Esophagus squamous epithelium (tissue), 5 donors: ENCODE measurements around the gene TAF6L. TPM values are rescaled to one million over a fixed set of nuclear protein-coding genes. Genes with fewer than 3 reads are reported as not detected.
A peak's percentile ranks its signal among the peaks of the same experiment; 100 is the strongest.

ENCODE experiments used
- DNase-seq: peaks from one replicate; lab custom pipeline; 2025; lab: John Stamatoyannopoulos, UW
- H3K27ac ChIP-seq, 4 donors: fragments of 200-600 bp; sonication (generic); one replicate each; pipeline ENCODE4 v1.5.1; 2016 to 2019; ENCODE audit warnings: mild to moderate bottlenecking in 1 of 4
- H3K27me3 ChIP-seq, 4 donors: fragments of 200-600 bp; sonication (generic); 1 replicate in 3 of 4; 2 replicates in 1 of 4; pipeline versions ENCODE4 v1.5.1 to v1.6.0; 2017 to 2021; ENCODE audit warnings: antibody characterized with exemption in 1 of 4
- H3K36me3 ChIP-seq, 3 donors: fragments of 200-600 bp; sonication (generic); one replicate each; pipeline ENCODE4 v1.5.1; 2016 to 2019
- H3K4me1 ChIP-seq, 3 donors: fragments of 200-600 bp; sonication (generic); one replicate each; pipeline ENCODE4 v1.5.1; 2017 to 2019
- H3K4me3 ChIP-seq, 4 donors: fragments of 200-600 bp; sonication (generic); 1 replicate in 3 of 4; 2 replicates in 1 of 4; pipeline ENCODE4 v1.5.1; 2016 to 2019; ENCODE audit warnings: mild to moderate bottlenecking in 2 of 4, moderate library complexity in 1 of 4
- H3K9me3 ChIP-seq, 3 donors: fragments of 200-600 bp; sonication (generic); one replicate each; pipeline ENCODE4 v1.5.1; 2016 to 2019
- CTCF ChIP-seq, 6 experiments: fragments of 450-650 bp in 4 of 6; fragments of 200-600 bp in 2 of 6; sonication (generic) in 2 of 6; IDR thresholded peaks; one replicate each; pipeline ENCODE4 v1.5.1; 2016 to 2019; ENCODE audit warnings: antibody characterized with exemption in 6 of 6, mild to moderate bottlenecking in 4 of 6, moderate library complexity in 4 of 6
- POLR2A ChIP-seq, 4 donors: fragments of 450-650 bp; IDR thresholded peaks; one replicate each; pipeline ENCODE4 v1.6.1; 2017; ENCODE audit warnings: antibody characterized with exemption in 4 of 4, mild to moderate bottlenecking in 4 of 4, moderate library complexity in 3 of 4
- WGBS, 2 donors: methylation state at CpG; one replicate each; pipeline ENCODE4 v1.1.5; 2018; 5-methylcytosine and 5-hydroxymethylcytosine counted together
- intact Hi-C: fragments of 100-400 bp; cut with DNase I; formaldehyde crosslinking; loops from one replicate; pipeline ENCODE4 v1.15.0; 2022
- total RNA-seq, 4 donors: library from RNA; depleted of rRNA; stranded (reverse); fragments of >200 nt; gene quantifications; one replicate each; pipeline ENCODE4 v1.1.0, GENCODE V29; 2016
- donor health status: DM: yes; HTN: yes; CAD: no.

The TAF6L gene
- total RNA-seq, 4 donors from 2014 or later = 11.5 to 40.2 (median 19.0) TPM

- TF ChIP-seq POLR2A (IDR thresholded peaks at IDR 0.05) = no peak
- no peak for TF ChIP-seq CTCF (IDR thresholded peaks at IDR 0.05)
- WGBS, 2 donors = 81 to 93% methylated on average over 2 of the region's 2 CpGs
- DNase-seq = no peak
- Histone ChIP-seq H3K9me3 (no peaks in the 10 kb centered on the region), H3K4me1 (peaks cover under 1 to 30% (median under 1%) of the 10 kb centered on the region in 3 donors), H3K36me3 (peaks cover 11 to 74% (median 14%) of the 10 kb centered on the region in 3 donors), H3K27ac (no peak overlapping the region), H3K27me3 (no peaks in the 10 kb centered on the region), H3K4me3 (no peak overlapping the region)
- intact Hi-C loops = no loop called here
Observed at GRCh38 chr11:62777389-62777788, 6.2 kb downstream of the TAF6L start.

GRCh38 chr11:62778441-62778840 is 7.2 kb downstream of the TAF6L start:
- Histone ChIP-seq H3K4me1 (peaks cover 0 to 20% (median 0%) of the 10 kb centered on the region in 3 donors), H3K9me3 (no peaks in the 10 kb centered on the region), H3K4me3 (no peak overlapping the region), H3K27ac (no peak overlapping the region), H3K36me3 (peaks cover 11 to 84% (median 14%) of the 10 kb centered on the region in 3 donors), H3K27me3 (no peaks in the 10 kb centered on the region)
- TF ChIP-seq CTCF (IDR thresholded peaks at IDR 0.05) (no peak), POLR2A (IDR thresholded peaks at IDR 0.05) (no peak)
- 81% methylated on average over 3 of the region's 3 CpGs; no CpG with 5 or more reads in 1 of the 2 donors for WGBS, 2 donors
- no peak for DNase-seq
- intact Hi-C loops = no loop called here

- Histone ChIP-seq H3K9me3 (no peaks in the 10 kb centered on the region), H3K27me3 (no peaks in the 10 kb centered on the region), H3K36me3 (peaks cover 0 to 71% (median under 1%) of the 10 kb centered on the region in 3 donors), H3K4me3 (no peak overlapping the region), H3K4me1 (peaks cover 7 to 13% (median 9%) of the 10 kb centered on the region in 3 donors), H3K27ac (no peak overlapping the region)
- no peak for DNase-seq
- intact Hi-C loops = no loop called here
- 98 to 99% methylated on average over 7 of the region's 7 CpGs for WGBS, 2 donors
- TF ChIP-seq POLR2A (IDR thresholded peaks at IDR 0.05) = no peak
- TF ChIP-seq CTCF (IDR thresholded peaks at IDR 0.05) = no peak
Observed at GRCh38 chr11:62782753-62783152, 11.6 kb downstream of the TAF6L start.

GRCh38 chr11:62786318-62787004 is 15.3 kb downstream of the TAF6L start:
- Histone ChIP-seq H3K36me3 (peaks cover 0 to 54% (median 0%) of the 10 kb centered on the region in 3 donors), H3K4me3 (peak overlapping the region; percentile 65 to 100 (median 90)), H3K27ac (peak overlapping the region; percentile 94 to 100 (median 96)), H3K4me1 (peaks cover 27 to 50% (median 33%) of the 10 kb centered on the region in 3 donors), H3K9me3 (no peaks in the 10 kb centered on the region), H3K27me3 (no peaks in the 10 kb centered on the region)
- intact Hi-C loops = loop anchor here (5.0 kb wide), 1 partner anchor 96 kb away; the partner anchor contains the start of gene SLC3A2
- DNase-seq = peak; percentile 40
- 8 to 11% methylated on average over 2 to 5 of the region's 51 CpGs for WGBS, 2 donors
- no peak for TF ChIP-seq POLR2A (IDR thresholded peaks at IDR 0.05)
- TF ChIP-seq CTCF (IDR thresholded peaks at IDR 0.05) = peak; percentile 94 to 98 (median 96)
